ENCODE results near the gene ASB15.

- TF ChIP-seq CTCF (conservative IDR thresholded peaks at IDR 0.05 in 1 of 2, IDR thresholded peaks at IDR 0.05 in 1 of 2; ENCODE audit: extremely low read depth in 1 of 2, insufficient read depth in 1 of 2, low read depth in 1 of 2, low read length in 2 of 2) (no peak), EZH2 (IDR thresholded peaks at IDR 0.05; ENCODE audit: borderline replicate concordance, low read length) (no peak)
These were observed 31.2 kb downstream of the ASB15 start for GRCh38 chr7:123632808-123633207.
